Astrocyte of the cerebellum (primary cell): ENCODE results near the gene RSF1.

Experiments
- DNase-seq: peaks from one replicate; pipeline ENCODE4 v3.0.0-alpha.2; 2011; ENCODE audit warnings: low read depth
- H3K4me3 ChIP-seq: 2 replicates; pipeline ENCODE4 v1.5.1; 2011; ENCODE audit warnings: mild to moderate bottlenecking, low read depth, low read length, moderate library complexity
- in situ Hi-C: cut with HindIII; loops from 2 replicates; pipeline ENCODE4 v1.10.0; 2017; ENCODE audit warnings: low sequenced_read_pairs
- TF ChIP-seq, protein P1 (sequence below): IDR thresholded peaks from 2 replicates; pipeline ENCODE4 v1.5.1; 2012; ENCODE audit warnings: low read length, low read depth, moderate library complexity, mild to moderate bottlenecking; ENCODE audit errors: missing control alignments

RSF1 gene

DNA sequence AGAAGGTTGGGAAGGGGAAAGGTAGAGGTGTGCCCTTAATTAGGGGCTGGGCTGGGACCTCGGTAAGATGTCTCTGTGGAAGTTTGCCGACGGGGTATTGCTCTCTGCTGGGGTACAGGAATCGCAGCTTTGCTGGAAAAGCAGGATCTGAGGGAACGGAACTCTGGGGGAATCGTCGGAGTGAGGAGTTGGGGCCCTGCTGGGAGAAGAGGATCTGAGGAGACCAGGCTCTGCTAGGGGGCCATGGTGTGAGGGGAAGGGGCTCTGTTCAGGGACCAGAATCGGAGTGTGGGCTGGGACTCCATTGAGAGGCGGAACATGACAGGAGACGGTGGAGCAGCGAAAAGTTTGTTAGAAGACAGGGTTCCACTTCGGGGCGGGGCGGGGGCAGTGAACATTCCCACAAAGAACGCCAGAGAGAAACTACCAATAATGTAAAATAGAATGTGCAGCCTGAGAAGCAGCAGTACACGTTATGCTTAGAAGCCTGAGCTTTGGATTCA lies 878 bp upstream of the RSF1 start:
- peak overlapping the region; percentile 92 for H3K4me3 ChIP-seq
- no peak for DNase-seq
- TF ChIP-seq, protein P1, sequence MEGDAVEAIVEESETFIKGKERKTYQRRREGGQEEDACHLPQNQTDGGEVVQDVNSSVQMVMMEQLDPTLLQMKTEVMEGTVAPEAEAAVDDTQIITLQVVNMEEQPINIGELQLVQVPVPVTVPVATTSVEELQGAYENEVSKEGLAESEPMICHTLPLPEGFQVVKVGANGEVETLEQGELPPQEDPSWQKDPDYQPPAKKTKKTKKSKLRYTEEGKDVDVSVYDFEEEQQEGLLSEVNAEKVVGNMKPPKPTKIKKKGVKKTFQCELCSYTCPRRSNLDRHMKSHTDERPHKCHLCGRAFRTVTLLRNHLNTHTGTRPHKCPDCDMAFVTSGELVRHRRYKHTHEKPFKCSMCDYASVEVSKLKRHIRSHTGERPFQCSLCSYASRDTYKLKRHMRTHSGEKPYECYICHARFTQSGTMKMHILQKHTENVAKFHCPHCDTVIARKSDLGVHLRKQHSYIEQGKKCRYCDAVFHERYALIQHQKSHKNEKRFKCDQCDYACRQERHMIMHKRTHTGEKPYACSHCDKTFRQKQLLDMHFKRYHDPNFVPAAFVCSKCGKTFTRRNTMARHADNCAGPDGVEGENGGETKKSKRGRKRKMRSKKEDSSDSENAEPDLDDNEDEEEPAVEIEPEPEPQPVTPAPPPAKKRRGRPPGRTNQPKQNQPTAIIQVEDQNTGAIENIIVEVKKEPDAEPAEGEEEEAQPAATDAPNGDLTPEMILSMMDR, result no peak
- in situ Hi-C loops, result no loop called here

DNA sequence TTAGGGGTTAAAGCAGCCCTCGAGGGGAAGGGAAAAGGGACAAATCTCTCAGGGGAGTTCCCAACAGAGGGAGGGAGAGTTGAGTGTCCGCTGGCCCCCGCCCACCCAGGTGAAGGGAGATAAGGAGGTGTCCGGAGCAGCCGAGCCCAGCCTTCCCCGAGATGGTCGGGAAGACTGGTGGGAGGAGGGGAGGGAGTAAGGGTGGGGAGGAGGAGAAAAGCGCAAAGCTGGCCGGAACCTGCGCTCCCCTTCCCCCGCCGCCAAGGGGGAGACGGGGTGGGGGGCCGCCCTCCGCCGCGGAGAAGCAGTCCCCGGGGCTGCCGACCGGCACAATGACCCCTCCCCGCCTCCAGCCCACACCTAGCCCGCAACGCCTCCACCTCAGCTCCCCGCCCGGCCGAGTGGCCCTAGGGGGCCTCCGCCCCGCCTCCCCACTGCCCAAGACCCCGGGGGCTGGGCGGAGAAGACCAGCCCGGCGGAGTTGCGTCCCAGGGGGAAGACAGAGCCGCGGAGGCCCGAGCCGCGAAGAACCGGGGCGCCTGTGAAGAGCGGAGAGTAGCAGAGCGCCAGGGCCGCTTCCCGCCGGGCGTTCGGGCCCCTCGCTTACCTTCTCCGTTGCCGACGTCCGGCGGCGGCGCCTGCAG lies 479 bp downstream of the RSF1 start:
- peak overlapping the region; percentile 92 for H3K4me3 ChIP-seq
- TF ChIP-seq, protein P1, result no peak
- in situ Hi-C loops, result no loop called here
- no peak for DNase-seq

DNA sequence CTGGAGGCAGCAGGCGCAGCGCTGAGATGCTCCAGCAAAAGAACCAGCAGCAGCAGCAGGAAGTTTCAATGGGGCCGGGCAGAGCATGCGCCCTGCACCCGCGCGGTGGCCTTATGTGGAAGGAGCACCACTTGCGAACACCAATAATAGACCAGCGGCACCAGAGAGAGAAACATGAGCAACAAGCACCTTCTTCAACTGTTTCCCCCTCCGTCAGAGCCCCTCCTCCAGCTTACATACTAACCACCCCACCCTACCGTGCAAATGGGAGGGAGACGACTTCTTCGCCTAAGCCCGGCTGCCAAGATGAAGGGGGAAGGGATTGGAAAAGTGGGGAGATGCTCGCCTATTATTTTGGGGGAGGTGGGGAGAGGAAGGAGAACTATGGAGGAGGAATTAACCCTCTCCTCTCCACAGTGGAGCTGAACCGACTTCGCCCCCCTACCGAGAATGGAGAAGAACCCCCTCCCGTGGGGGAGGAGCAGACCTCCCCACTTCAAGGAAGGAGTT lies 1.1 kb downstream of the RSF1 start:
- peak; percentile 74 for DNase-seq
- peak overlapping the region; percentile 92 for H3K4me3 ChIP-seq
- TF ChIP-seq, protein P1, result peak; percentile 34
- in situ Hi-C loops, result no loop called here

DNA sequence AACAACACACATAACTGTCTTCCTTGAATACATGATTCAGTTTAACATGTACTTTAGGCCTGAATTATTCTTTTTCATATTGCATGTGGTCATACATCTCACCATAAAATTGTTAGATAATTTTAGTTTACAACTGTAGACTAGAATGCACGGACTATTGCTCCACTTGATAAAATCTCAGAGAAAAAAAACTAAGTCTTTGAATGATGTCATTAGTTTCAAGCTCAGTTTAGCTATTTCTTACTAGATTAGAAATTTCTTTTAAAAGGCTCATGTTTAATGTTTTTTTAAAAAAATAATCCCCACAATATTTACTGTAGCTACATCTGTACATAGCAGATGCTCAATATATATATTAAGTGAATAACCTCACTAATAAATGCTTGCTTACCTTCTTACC lies 5.1 kb downstream of the RSF1 start:
- no peak for DNase-seq
- in situ Hi-C loops, result no loop called here
- H3K4me3 ChIP-seq, result no peak overlapping the region
- TF ChIP-seq, protein P1, result no peak

DNA sequence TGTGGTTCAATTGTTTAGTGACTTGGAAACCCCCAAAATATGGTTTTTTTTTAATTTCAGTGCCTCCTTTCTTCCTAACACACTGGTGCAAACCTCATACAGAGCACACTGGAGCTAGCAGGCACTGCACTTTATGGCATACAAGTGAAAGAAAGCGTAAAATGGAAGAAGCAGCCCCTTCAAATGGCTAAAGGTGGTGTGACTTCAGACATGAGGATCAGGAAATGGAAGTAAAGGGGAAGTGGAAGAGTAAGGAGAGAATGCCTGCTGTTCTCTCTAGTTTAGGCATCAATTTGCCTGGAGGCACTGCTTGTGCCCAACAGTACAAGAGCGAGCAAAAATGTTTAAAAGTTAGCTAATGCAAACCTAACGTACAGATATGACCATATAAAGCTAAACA lies 5.7 kb downstream of the RSF1 start:
- in situ Hi-C loops, result loop anchor here (5.0 kb wide), 1 partner anchor 67 kb away; no protein-coding TSS in a partner anchor
- DNase-seq, result no peak
- TF ChIP-seq, protein P1, result no peak

DNA sequence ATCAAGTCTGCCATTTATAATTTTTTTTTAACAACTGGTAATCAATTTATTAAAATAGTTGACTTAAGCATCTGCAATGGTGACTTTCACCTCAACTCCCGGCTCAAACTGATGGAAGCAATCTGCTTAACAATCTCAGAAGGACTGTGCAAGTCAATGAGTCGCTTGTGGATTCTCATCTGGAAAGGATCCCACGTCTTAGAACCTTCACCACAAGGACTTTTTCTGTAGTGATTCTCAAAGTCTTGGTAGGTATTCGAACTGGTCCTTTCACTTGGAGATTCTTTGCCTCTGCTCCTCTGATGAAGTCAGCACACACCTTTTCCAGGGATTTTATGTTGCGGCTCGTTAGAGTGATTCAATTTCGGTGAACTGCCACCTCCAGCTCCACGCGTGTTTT lies 7.3 kb downstream of the RSF1 start:
- in situ Hi-C loops, result loop anchor here (5.0 kb wide), 1 partner anchor 69 kb away; no protein-coding TSS in a partner anchor
- TF ChIP-seq, protein P1, result no peak
- peak; percentile 32 for DNase-seq

More for the DNA sequence above, 5.7 kb downstream of the RSF1 start:
- H3K4me3 ChIP-seq, result no peak overlapping the region

More for the DNA sequence above, 7.3 kb downstream of the RSF1 start:
- H3K4me3 ChIP-seq, result no peak overlapping the region
